ENCODE data around the gene HLA-DQA1. TPM values are rescaled to one million over a fixed set of nuclear protein-coding genes. Genes with fewer than 3 reads are reported as not detected.
"Not testable (repeated sequence)": the region's sequence is repeated elsewhere in the genome, so short reads cannot be mapped to it uniquely, and the experiment has no call there.

Gene HLA-DQA1
- total and polyA plus RNA-seq, 5 donors from 2014 or later: 4.2 to 86.7 (median 20.3) TPM

- Histone ChIP-seq H3K27ac (ENCODE audit: insufficient read depth, low read length, poor library complexity, severe bottlenecking) (peak overlapping the region; percentile 98), H3K4me1 (ENCODE audit: control insufficient read depth, insufficient read depth, low read length, poor library complexity, severe bottlenecking) (peaks cover 38% of the 10 kb centered on the region), H3K36me3 (ENCODE audit: control insufficient read depth, insufficient read depth, low read length) (no peaks in the 10 kb centered on the region), H3K27me3 (ENCODE audit: control insufficient read depth, insufficient read depth, low read length) (no peaks in the 10 kb centered on the region), H3K9me3 (ENCODE audit: control insufficient read depth in 2 of 2, low read length in 2 of 2) (no peaks in the 10 kb centered on the region), H3K4me3 (ENCODE audit: low read depth, low read length) (peak overlapping the region; percentile 57)
- ATAC-seq (ENCODE audit: low read depth in 2 of 2): no peak
- no peaks in the 10 kb centered on the region for H3K36me3 Mint-ChIP-seq
- peak overlapping the region; percentile 43 to 99 (median 98) for H3K27ac Mint-ChIP-seq
- peaks cover 4% of the 10 kb centered on the region for H3K27me3 Mint-ChIP-seq
- peaks cover 18 to 67% (median 52%) of the 10 kb centered on the region in 4 donors for H3K4me1 Mint-ChIP-seq
- H3K4me3 Mint-ChIP-seq: peak overlapping the region in 3 of 4 donors; percentile 24 to 53 (median 31)
- peak in 1 of 3 donors; percentile 50 for DNase-seq
- H3K9me3 Mint-ChIP-seq: no peaks in the 10 kb centered on the region
Observed at GRCh38 chr6:32623693-32624092, 13.5 kb upstream of the HLA-DQA1 start.

DNA sequence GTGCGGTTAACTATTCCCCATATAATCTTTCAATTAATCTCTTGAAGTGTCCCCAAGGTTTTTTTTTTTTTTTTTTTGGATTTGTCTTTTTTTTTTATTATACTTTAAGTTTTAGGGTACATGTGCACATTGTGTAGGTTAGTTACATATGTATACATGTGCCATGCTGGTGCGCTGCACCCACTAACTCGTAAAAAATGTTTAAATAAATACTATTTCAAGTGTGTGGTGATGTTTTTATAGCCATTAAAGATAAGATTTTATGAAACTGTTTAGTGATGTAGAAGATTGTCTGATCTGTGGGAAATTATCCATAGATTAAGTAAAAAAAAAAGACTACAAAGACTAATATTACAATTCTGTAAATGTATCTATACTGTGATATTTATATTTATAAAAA, 12.6 kb upstream of the HLA-DQA1 start:
- H3K4me3 Mint-ChIP-seq: peak overlapping the region in 1 of 4 donors; percentile 39
- no peaks in the 10 kb centered on the region for H3K27me3 ChIP-seq (ENCODE audit: control insufficient read depth, insufficient read depth, low read length)
- H3K9me3 ChIP-seq (ENCODE audit: control insufficient read depth in 2 of 2, low read length in 2 of 2): no peaks in the 10 kb centered on the region
- peak overlapping the region in 2 of 3 donors; percentile 98 to 99 for H3K27ac Mint-ChIP-seq
- peaks cover 18 to 67% (median 51%) of the 10 kb centered on the region in 4 donors for H3K4me1 Mint-ChIP-seq
- H3K36me3 ChIP-seq (ENCODE audit: control insufficient read depth, insufficient read depth, low read length): no peaks in the 10 kb centered on the region
- peaks cover 4% of the 10 kb centered on the region for H3K27me3 Mint-ChIP-seq
- no peak for ATAC-seq (ENCODE audit: low read depth in 2 of 2)
- peak overlapping the region; percentile 57 for H3K4me3 ChIP-seq (ENCODE audit: low read depth, low read length)
- H3K36me3 Mint-ChIP-seq: no peaks in the 10 kb centered on the region
- H3K4me1 ChIP-seq (ENCODE audit: control insufficient read depth, insufficient read depth, low read length, poor library complexity, severe bottlenecking): peaks cover 38% of the 10 kb centered on the region
- no peaks in the 10 kb centered on the region for H3K9me3 Mint-ChIP-seq
- peak overlapping the region; percentile 98 for H3K27ac ChIP-seq (ENCODE audit: insufficient read depth, low read length, poor library complexity, severe bottlenecking)
- no peak for DNase-seq

GRCh38 chr6:32625137-32625536, 12.1 kb upstream of the HLA-DQA1 start:
- H3K9me3 ChIP-seq (ENCODE audit: control insufficient read depth in 2 of 2, low read length in 2 of 2): no peaks in the 10 kb centered on the region
- H3K4me3 ChIP-seq (ENCODE audit: low read depth, low read length): no peak overlapping the region
- peaks cover 38% of the 10 kb centered on the region for H3K4me1 ChIP-seq (ENCODE audit: control insufficient read depth, insufficient read depth, low read length, poor library complexity, severe bottlenecking)
- no peak for ATAC-seq (ENCODE audit: low read depth in 2 of 2)
- peak overlapping the region; percentile 98 for H3K27ac ChIP-seq (ENCODE audit: insufficient read depth, low read length, poor library complexity, severe bottlenecking)
- Mint-ChIP-seq H3K4me1 (peaks cover 18 to 67% (median 50%) of the 10 kb centered on the region in 4 donors), H3K27ac (peak overlapping the region; percentile 76 to 98 (median 94)), H3K36me3 (no peaks in the 10 kb centered on the region), H3K27me3 (peaks cover 4% of the 10 kb centered on the region), H3K9me3 (no peaks in the 10 kb centered on the region), H3K4me3 (peak overlapping the region in 1 of 4 donors; percentile 39)
- H3K27me3 ChIP-seq (ENCODE audit: control insufficient read depth, insufficient read depth, low read length): no peaks in the 10 kb centered on the region
- H3K36me3 ChIP-seq (ENCODE audit: control insufficient read depth, insufficient read depth, low read length): no peaks in the 10 kb centered on the region
- no peak for DNase-seq

GRCh38 chr6:32627249-32627648, 10.0 kb upstream of the HLA-DQA1 start:
- Histone ChIP-seq H3K4me1 (ENCODE audit: control insufficient read depth, insufficient read depth, low read length, poor library complexity, severe bottlenecking) (peaks cover 25% of the 10 kb centered on the region), H3K9me3 (ENCODE audit: control insufficient read depth in 2 of 2, low read length in 2 of 2) (no peaks in the 10 kb centered on the region), H3K36me3 (ENCODE audit: control insufficient read depth, insufficient read depth, low read length) (no peaks in the 10 kb centered on the region), H3K27ac (ENCODE audit: insufficient read depth, low read length, poor library complexity, severe bottlenecking) (peak overlapping the region; percentile 33), H3K27me3 (ENCODE audit: control insufficient read depth, insufficient read depth, low read length) (no peaks in the 10 kb centered on the region), H3K4me3 (ENCODE audit: low read depth, low read length) (peak overlapping the region; percentile 7)
- H3K27ac Mint-ChIP-seq: peak overlapping the region in 1 of 3 donors; percentile 90
- ATAC-seq (ENCODE audit: low read depth in 2 of 2) (no peak), DNase-seq (no peak)
- H3K4me1 Mint-ChIP-seq: peaks cover 18 to 54% (median 39%) of the 10 kb centered on the region in 4 donors
- H3K27me3 Mint-ChIP-seq: peaks cover 4% of the 10 kb centered on the region
- H3K9me3 Mint-ChIP-seq: peaks cover 0 to 3% (median 0%) of the 10 kb centered on the region in 7 donors
- H3K36me3 Mint-ChIP-seq: no peaks in the 10 kb centered on the region
- H3K4me3 Mint-ChIP-seq: no peak overlapping the region

DNA sequence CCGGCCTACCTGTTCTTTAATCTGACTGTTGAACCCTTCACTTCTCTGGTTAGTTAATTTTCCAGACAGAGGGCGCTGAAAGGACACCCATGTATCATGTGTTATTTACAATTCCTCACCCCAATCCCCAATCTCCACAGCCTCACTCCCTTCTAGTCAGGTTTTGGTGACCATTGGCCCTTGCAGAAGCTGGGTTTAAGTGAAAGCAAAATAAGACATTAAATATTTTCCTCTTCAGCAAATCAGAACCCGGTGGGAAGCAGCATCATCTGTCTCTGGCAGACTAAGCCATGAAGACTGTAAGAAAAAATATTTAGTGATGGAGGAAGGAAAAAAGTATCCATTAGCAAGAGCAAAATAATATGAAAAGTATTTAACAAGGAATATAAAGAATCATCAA, 9.4 kb upstream of the HLA-DQA1 start:
- no peaks in the 10 kb centered on the region for H3K36me3 ChIP-seq (ENCODE audit: control insufficient read depth, insufficient read depth, low read length)
- H3K27ac ChIP-seq (ENCODE audit: insufficient read depth, low read length, poor library complexity, severe bottlenecking): peak overlapping the region; percentile 33
- H3K9me3 Mint-ChIP-seq: peaks cover 0 to 3% (median 0%) of the 10 kb centered on the region in 7 donors
- no peaks in the 10 kb centered on the region for H3K36me3 Mint-ChIP-seq
- peak overlapping the region in 2 of 3 donors; percentile 87 to 90 for H3K27ac Mint-ChIP-seq
- no peaks in the 10 kb centered on the region for H3K9me3 ChIP-seq (ENCODE audit: control insufficient read depth in 2 of 2, low read length in 2 of 2)
- H3K4me3 Mint-ChIP-seq: peak overlapping the region; percentile 5 to 74 (median 46)
- peak overlapping the region; percentile 55 for H3K4me3 ChIP-seq (ENCODE audit: low read depth, low read length)
- H3K27me3 Mint-ChIP-seq: peaks cover 4% of the 10 kb centered on the region
- no peaks in the 10 kb centered on the region for H3K27me3 ChIP-seq (ENCODE audit: control insufficient read depth, insufficient read depth, low read length)
- H3K4me1 ChIP-seq (ENCODE audit: control insufficient read depth, insufficient read depth, low read length, poor library complexity, severe bottlenecking): peaks cover 19% of the 10 kb centered on the region
- DNase-seq (peak in 1 of 3 donors; percentile 46), ATAC-seq (ENCODE audit: low read depth in 2 of 2) (peak in 1 of 2 donors; percentile 26)
- H3K4me1 Mint-ChIP-seq: peaks cover 16 to 54% (median 35%) of the 10 kb centered on the region in 4 donors

- H3K27me3 Mint-ChIP-seq; H3K4me3 ChIP-seq (ENCODE audit: low read depth, low read length); H3K4me1 ChIP-seq (ENCODE audit: control insufficient read depth, insufficient read depth, low read length, poor library complexity, severe bottlenecking); DNase-seq; H3K36me3 Mint-ChIP-seq; ATAC-seq (ENCODE audit: low read depth in 2 of 2); H3K27me3 ChIP-seq (ENCODE audit: control insufficient read depth, insufficient read depth, low read length); H3K9me3 ChIP-seq (ENCODE audit: control insufficient read depth in 2 of 2, low read length in 2 of 2); H3K9me3 Mint-ChIP-seq; H3K36me3 ChIP-seq (ENCODE audit: control insufficient read depth, insufficient read depth, low read length); H3K27ac ChIP-seq (ENCODE audit: insufficient read depth, low read length, poor library complexity, severe bottlenecking); H3K4me3 Mint-ChIP-seq: not testable (repeated sequence)
- peak overlapping the region in 1 of 3 donors; percentile 23 for H3K27ac Mint-ChIP-seq
- H3K4me1 Mint-ChIP-seq: peaks cover 11 to 50% (median 28%) of the 10 kb centered on the region in 4 donors
Observed at GRCh38 chr6:32629793-32630192, 7.4 kb upstream of the HLA-DQA1 start.

GRCh38 chr6:32635526-32636123, 1.6 kb upstream of the HLA-DQA1 start:
- Histone ChIP-seq H3K27ac (ENCODE audit: insufficient read depth, low read length, poor library complexity, severe bottlenecking) (no peak overlapping the region), H3K4me1 (ENCODE audit: control insufficient read depth, insufficient read depth, low read length, poor library complexity, severe bottlenecking) (no peaks in the 10 kb centered on the region), H3K27me3 (ENCODE audit: control insufficient read depth, insufficient read depth, low read length) (no peaks in the 10 kb centered on the region), H3K4me3 (ENCODE audit: low read depth, low read length) (no peak overlapping the region), H3K9me3 (ENCODE audit: control insufficient read depth in 2 of 2, low read length in 2 of 2) (no peaks in the 10 kb centered on the region), H3K36me3 (ENCODE audit: control insufficient read depth, insufficient read depth, low read length) (no peaks in the 10 kb centered on the region)
- peaks cover 0 to 1% (median 0%) of the 10 kb centered on the region in 7 donors for H3K9me3 Mint-ChIP-seq
- peaks cover 9 to 46% (median 20%) of the 10 kb centered on the region in 4 donors for H3K4me1 Mint-ChIP-seq
- no peak overlapping the region for H3K27ac Mint-ChIP-seq
- H3K27me3 Mint-ChIP-seq: no peaks in the 10 kb centered on the region
- DNase-seq: no peak
- H3K4me3 Mint-ChIP-seq: no peak overlapping the region
- no peak for ATAC-seq (ENCODE audit: low read depth in 2 of 2)
- H3K36me3 Mint-ChIP-seq: peaks cover 4% of the 10 kb centered on the region

GRCh38 chr6:32637883-32638282, 677 bp downstream of the HLA-DQA1 start:
- Histone ChIP-seq H3K36me3 (ENCODE audit: control insufficient read depth, insufficient read depth, low read length) (no peaks in the 10 kb centered on the region), H3K4me1 (ENCODE audit: control insufficient read depth, insufficient read depth, low read length, poor library complexity, severe bottlenecking) (no peaks in the 10 kb centered on the region), H3K27me3 (ENCODE audit: control insufficient read depth, insufficient read depth, low read length) (no peaks in the 10 kb centered on the region), H3K4me3 (ENCODE audit: low read depth, low read length) (peak overlapping the region; percentile 74), H3K9me3 (ENCODE audit: control insufficient read depth in 2 of 2, low read length in 2 of 2) (no peaks in the 10 kb centered on the region), H3K27ac (ENCODE audit: insufficient read depth, low read length, poor library complexity, severe bottlenecking) (no peak overlapping the region)
- DNase-seq (no peak), ATAC-seq (ENCODE audit: low read depth in 2 of 2) (no peak)
- Mint-ChIP-seq H3K36me3 (peaks cover 7% of the 10 kb centered on the region), H3K4me1 (peaks cover 8 to 68% (median 31%) of the 10 kb centered on the region in 4 donors), H3K27ac (peak overlapping the region in 1 of 3 donors; percentile 90), H3K27me3 (no peaks in the 10 kb centered on the region), H3K9me3 (no peaks in the 10 kb centered on the region), H3K4me3 (peak overlapping the region in 2 of 4 donors; percentile 76 to 96)
